ENCODE data around the gene LARGE1. TPM values are rescaled to one million over a fixed set of nuclear protein-coding genes. Genes with fewer than 3 reads are reported as not detected.

LARGE1 gene
- total and polyA plus RNA-seq, 2 of the 4 experiments (the other 2 are of a cell fraction), result 6.2 to 12.4 TPM

- no peak for ATAC-seq (ENCODE audit: low read depth)
These were observed 30.5 kb downstream of the LARGE1 start for GRCh38 chr22:33889748-33890147.

More at GRCh38 chr22:33889748-33890147, 30.5 kb downstream of the LARGE1 start:
- no peak overlapping the region for H3K4me3 ChIP-seq (ENCODE audit: insufficient read depth, low read depth, low read length)
- no peak overlapping the region for H2AK5ac ChIP-seq (ENCODE audit: low read depth, low read length)
- in situ Hi-C loops (cut with MboI; ENCODE audit: low sequenced_read_pairs) (no loop called here), intact Hi-C loops (cut with micrococcal nuclease) (no loop called here), dilution Hi-C loops (cut with HindIII; ENCODE audit: low sequenced_read_pairs, unreplicated experiment) (no loop called here)
- H3K56ac ChIP-seq (ENCODE audit: extremely low read depth, insufficient read depth, low read length), result no peak overlapping the region
- H4K8ac ChIP-seq (ENCODE audit: low read depth in 2 of 2, low read length in 2 of 2), result no peak overlapping the region
- H3K27me3 ChIP-seq (ENCODE audit: control insufficient read depth, insufficient read depth, low read length), result no peaks in the 10 kb centered on the region
- no peak overlapping the region for H3K14ac ChIP-seq (replicated peaks; ENCODE audit: low read depth, low read length)
- no peak overlapping the region for H3K27ac ChIP-seq (ENCODE audit: insufficient read depth, low read length)
- H2BK120ac ChIP-seq (ENCODE audit: low read depth, low read length), result no peak overlapping the region
- H3K36me3 ChIP-seq (ENCODE audit: control insufficient read depth, insufficient read depth, low read length), result no peaks in the 10 kb centered on the region
- no peak for TF ChIP-seq CEBPB (IDR thresholded peaks at IDR 0.05; ENCODE audit: low read depth, low read length)
- TF ChIP-seq FOS (IDR thresholded peaks at IDR 0.05; ENCODE audit: low read depth, low read length), result no peak
- TF ChIP-seq ELK1 (IDR thresholded peaks at IDR 0.05; ENCODE audit: borderline replicate concordance, low read depth, low read length), result no peak
- no peak for TF ChIP-seq POLR2A (IDR thresholded peaks at IDR 0.05; ENCODE audit: low read depth, low read length)
- no peak for TF ChIP-seq RFX5 (IDR thresholded peaks at IDR 0.05; ENCODE audit: low read depth, low read length)
- TF ChIP-seq NFE2L2 (IDR thresholded peaks at IDR 0.05; ENCODE audit: low read depth, low read length), result no peak
- TF ChIP-seq MAFK (IDR thresholded peaks at IDR 0.05; ENCODE audit: low read depth, low read length), result no peak
- BruUV-seq (replicated peaks), result no TSS peak
- H2BK20ac ChIP-seq (ENCODE audit: low read depth, low read length), result no peak overlapping the region
- no peak overlapping the region for H2BK5ac ChIP-seq (ENCODE audit: low read depth, low read length, poor library complexity, severe bottlenecking)
- no peak overlapping the region for H2AK9ac ChIP-seq (replicated peaks; ENCODE audit: low read depth, low read length, poor library complexity)
- no peak overlapping the region for H3K4ac ChIP-seq (ENCODE audit: low read depth, low read length)
- H4K20me1 ChIP-seq (ENCODE audit: insufficient read depth, low read length), result no peaks in the 10 kb centered on the region
- no peaks in the 10 kb centered on the region for H3K9me1 ChIP-seq (ENCODE audit: insufficient read depth, low read length)
- no peak overlapping the region for H4K5ac ChIP-seq (ENCODE audit: low read depth, low read length)
- H3K23ac ChIP-seq (ENCODE audit: low read depth, low read length), result no peak overlapping the region
- H2AFZ ChIP-seq (replicated peaks; ENCODE audit: low read length, poor library complexity), result no peak overlapping the region
- no peak overlapping the region for H3K9ac ChIP-seq (ENCODE audit: low read depth, low read length)
- no peak overlapping the region for H4K91ac ChIP-seq (ENCODE audit: insufficient read depth, low read depth, low read length)
- H2BK15ac ChIP-seq (ENCODE audit: low read depth, low read length), result no peak overlapping the region
- DNase-seq, result no peak
- CTCF ChIA-PET, result no interaction called here
- H3K79me1 ChIP-seq (ENCODE audit: low read depth in 1 of 2, low read length in 2 of 2), result peaks cover 6 to 21% of the 10 kb centered on the region in 2 experiments; a peak in 3 of 4 replicates
- no peak overlapping the region for H3K4me2 ChIP-seq (ENCODE audit: low read depth, low read length)
- no peaks in the 10 kb centered on the region for H3K4me1 ChIP-seq (ENCODE audit: control insufficient read depth, insufficient read depth, low read length)
- POLR2A ChIA-PET (ENCODE audit: unreplicated experiment), result interaction anchor here (1.1 kb wide), 1 partner anchor 24 kb away, joined by 3 read pairs; no protein-coding TSS in a partner anchor
- no peaks in the 10 kb centered on the region for H3K9me3 ChIP-seq (ENCODE audit: control insufficient read depth, insufficient read depth, low read length)
- no peak overlapping the region for H3K18ac ChIP-seq (ENCODE audit: low read depth, low read length)
- 80% methylated on average over 1 of the region's 5 CpGs; no CpG with 5 or more reads in 1 of the 2 experiments for WGBS, 2 experiments (ENCODE audit: extremely low coverage in 2 of 2, insufficient read length in 1 of 2)

Data from IMR-90 (cell line).